Non-pigmented ciliary epithelial cell (primary cell): Measurements from ENCODE around the gene C1orf53.

Experiments
- DNase-seq: peaks from one replicate; pipeline ENCODE4 v3.0.0-alpha.2; 2010; ENCODE audit warnings: low read depth

C1orf53 gene

GRCh38 chr1:197907846-197908616 lies 5.6 kb downstream of the C1orf53 start:
- DNase-seq = no peak

- no peak for DNase-seq
Measured at GRCh38 chr1:197908716-197909220, 6.3 kb downstream of the C1orf53 start.

- no peak for DNase-seq
Measured at GRCh38 chr1:197909384-197909783, 7.0 kb downstream of the C1orf53 start.

- no peak for DNase-seq
Measured at GRCh38 chr1:197910120-197910991, 7.9 kb downstream of the C1orf53 start.

GRCh38 chr1:197911111-197911856 lies 8.9 kb downstream of the C1orf53 start:
- no peak for DNase-seq

GRCh38 chr1:197911857-197912696 lies 9.6 kb downstream of the C1orf53 start:
- no peak for DNase-seq

GRCh38 chr1:197912739-197913494 lies 10.5 kb downstream of the C1orf53 start:
- no peak for DNase-seq

GRCh38 chr1:197913495-197914276 lies 11.3 kb downstream of the C1orf53 start:
- DNase-seq = no peak

GRCh38 chr1:197914510-197914909 lies 12.1 kb downstream of the C1orf53 start:
- DNase-seq = no peak

GRCh38 chr1:197915260-197915861 lies 12.9 kb downstream of the C1orf53 start:
- no peak for DNase-seq

GRCh38 chr1:197915862-197916499 lies 13.6 kb downstream of the C1orf53 start:
- no peak for DNase-seq

GRCh38 chr1:197916500-197916983 lies 14.1 kb downstream of the C1orf53 start:
- no peak for DNase-seq

GRCh38 chr1:197917805-197918651 lies 15.6 kb downstream of the C1orf53 start:
- DNase-seq = no peak

- DNase-seq = no peak
Measured at GRCh38 chr1:197918807-197919345, 16.4 kb downstream of the C1orf53 start.

- DNase-seq = no peak
Measured at GRCh38 chr1:197919346-197920066, 17.1 kb downstream of the C1orf53 start.

GRCh38 chr1:197920067-197920396 lies 17.6 kb downstream of the C1orf53 start:
- no peak for DNase-seq
